Measurements from ENCODE around the gene RFX7.

Gene RFX7

GRCh38 chr15:56192659-56193442 is 50.8 kb downstream of the RFX7 start:
- DNase-seq (ENCODE audit: extremely low read depth, low read depth) = no peak
- H3K4me3 ChIP-seq (replicated peaks; ENCODE audit: low read depth, low read length) = no peak overlapping the region

GRCh38 chr15:56187665-56188064 is 56.0 kb downstream of the RFX7 start:
- TF ChIP-seq CTCF (IDR thresholded peaks at IDR 0.05; ENCODE audit: low read depth, low read length, missing control alignments) = no peak
- DNase-seq (ENCODE audit: extremely low read depth, low read depth) = no peak
- no peak overlapping the region for H3K4me3 ChIP-seq (replicated peaks; ENCODE audit: low read depth, low read length)

More at GRCh38 chr15:56192659-56193442, 50.8 kb downstream of the RFX7 start:
- TF ChIP-seq CTCF (IDR thresholded peaks at IDR 0.05; ENCODE audit: low read depth, low read length, missing control alignments) = no peak

- DNase-seq (ENCODE audit: extremely low read depth, low read depth) = no peak
- no peak overlapping the region for H3K4me3 ChIP-seq (replicated peaks; ENCODE audit: low read depth, low read length)
- no peak for TF ChIP-seq CTCF (IDR thresholded peaks at IDR 0.05; ENCODE audit: low read depth, low read length, missing control alignments)
Observed at GRCh38 chr15:56185980-56186379, 57.7 kb downstream of the RFX7 start.

- no peak overlapping the region for H3K4me3 ChIP-seq (replicated peaks; ENCODE audit: low read depth, low read length)
- no peak for DNase-seq (ENCODE audit: extremely low read depth, low read depth)
- TF ChIP-seq CTCF (IDR thresholded peaks at IDR 0.05; ENCODE audit: low read depth, low read length, missing control alignments) = no peak
Observed at GRCh38 chr15:56184516-56184915, 59.2 kb downstream of the RFX7 start.

GRCh38 chr15:56180851-56181250 is 62.8 kb downstream of the RFX7 start:
- DNase-seq (ENCODE audit: extremely low read depth, low read depth) = no peak
- no peak overlapping the region for H3K4me3 ChIP-seq (replicated peaks; ENCODE audit: low read depth, low read length)
- no peak for TF ChIP-seq CTCF (IDR thresholded peaks at IDR 0.05; ENCODE audit: low read depth, low read length, missing control alignments)

GRCh38 chr15:56176996-56177395 is 66.7 kb downstream of the RFX7 start:
- H3K4me3 ChIP-seq (replicated peaks; ENCODE audit: low read depth, low read length) = no peak overlapping the region
- no peak for TF ChIP-seq CTCF (IDR thresholded peaks at IDR 0.05; ENCODE audit: low read depth, low read length, missing control alignments)
- no peak for DNase-seq (ENCODE audit: extremely low read depth, low read depth)

- DNase-seq (ENCODE audit: extremely low read depth, low read depth) = no peak
- no peak overlapping the region for H3K4me3 ChIP-seq (replicated peaks; ENCODE audit: low read depth, low read length)
- no peak for TF ChIP-seq CTCF (IDR thresholded peaks at IDR 0.05; ENCODE audit: low read depth, low read length, missing control alignments)
Observed at GRCh38 chr15:56175788-56176187, 67.9 kb downstream of the RFX7 start.

Data from HFF-Myc (cell line).